ENCODE data around the gene BTF3. TPM values are rescaled to one million over a fixed set of nuclear protein-coding genes. Genes with fewer than 3 reads are reported as not detected.
A peak's percentile ranks its signal among the peaks of the same experiment; 100 is the strongest.

BTF3 gene
- total RNA-seq, 2 donors from 2014 or later, result 147 to 346 TPM

GRCh38 chr5:73496984-73497457 lies 1.2 kb upstream of the BTF3 start:
- 62 to 79% methylated on average over 1 of the region's 1 CpG for WGBS, 2 donors
- Histone ChIP-seq H3K27me3 (no peaks in the 10 kb centered on the region), H3K4me1 (peaks cover 29% of the 10 kb centered on the region), H3K27ac (no peak overlapping the region), H3K4me3 (no peak overlapping the region), H3K36me3 (replicated peaks in 1 of 2; ENCODE audit: insufficient read depth in 1 of 2, low read depth in 2 of 2) (peaks cover 0 to 3% of the 10 kb centered on the region in 2 donors), H3K9me3 (no peaks in the 10 kb centered on the region)
- DNase-seq, result no peak
- ATAC-seq, result no peak
- no peak for TF ChIP-seq POLR2A (IDR thresholded peaks at IDR 0.05)
- peak in 3 of 7 experiments; percentile 2 to 12 (median 6) for TF ChIP-seq CTCF (IDR thresholded peaks at IDR 0.05)
- intact Hi-C loops (cut with DNase I), result no loop called here

- intact Hi-C loops (cut with DNase I), result no loop called here
- no peak for TF ChIP-seq POLR2A (IDR thresholded peaks at IDR 0.05)
- TF ChIP-seq CTCF (IDR thresholded peaks at IDR 0.05), result no peak
- H3K9me3 ChIP-seq, result no peaks in the 10 kb centered on the region
- H3K4me3 ChIP-seq, result peak overlapping the region in 1 of 2 donors; percentile 78
- H3K27ac ChIP-seq, result peak overlapping the region; percentile 73 to 89 (median 86)
- peaks cover 29% of the 10 kb centered on the region for H3K4me1 ChIP-seq
- no peaks in the 10 kb centered on the region for H3K27me3 ChIP-seq
- DNase-seq (no peak), ATAC-seq (no peak)
- peaks cover 3 to 4% of the 10 kb centered on the region in 2 donors for H3K36me3 ChIP-seq (replicated peaks in 1 of 2; ENCODE audit: insufficient read depth in 1 of 2, low read depth in 2 of 2)
- 32 to 44% methylated on average over 16 of the region's 16 CpGs for WGBS, 2 donors
Observed at GRCh38 chr5:73497497-73498056, 665 bp upstream of the BTF3 start.

DNA sequence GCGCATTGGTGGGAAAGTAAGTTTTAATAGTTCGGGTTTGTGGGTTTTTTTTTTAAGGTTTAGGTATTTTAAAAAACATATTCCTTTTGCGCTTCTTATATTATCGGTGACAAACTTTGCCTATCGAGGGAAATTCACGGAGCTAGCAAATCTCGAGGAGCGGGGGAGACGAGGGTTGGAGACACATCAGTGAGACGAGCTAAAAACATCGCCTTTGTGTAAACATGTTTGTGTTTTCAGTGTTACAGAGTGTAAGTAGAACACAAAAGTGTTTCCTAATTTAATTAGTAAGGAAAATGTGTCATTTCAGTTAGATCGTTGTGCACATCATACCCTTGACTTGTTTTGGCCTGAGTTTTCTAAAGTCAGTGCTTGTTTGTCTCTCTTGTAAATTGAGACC lies 945 bp downstream of the BTF3 start:
- H3K9me3 ChIP-seq, result no peaks in the 10 kb centered on the region
- H3K27me3 ChIP-seq, result no peaks in the 10 kb centered on the region
- peak overlapping the region; percentile 78 to 85 for H3K4me3 ChIP-seq
- 6 to 14% methylated on average over 12 of the region's 12 CpGs for WGBS, 2 donors
- peaks cover 14 to 18% of the 10 kb centered on the region in 2 donors for H3K36me3 ChIP-seq (replicated peaks in 1 of 2; ENCODE audit: insufficient read depth in 1 of 2, low read depth in 2 of 2)
- no peak for TF ChIP-seq POLR2A (IDR thresholded peaks at IDR 0.05)
- TF ChIP-seq CTCF (IDR thresholded peaks at IDR 0.05), result no peak
- H3K27ac ChIP-seq, result peak overlapping the region in 3 of 4 donors; percentile 86 to 89 (median 86)
- peaks cover 29% of the 10 kb centered on the region for H3K4me1 ChIP-seq
- no peak for DNase-seq
- intact Hi-C loops (cut with DNase I), result no loop called here
- no peak for ATAC-seq

GRCh38 chr5:73499756-73500155 lies 1.5 kb downstream of the BTF3 start:
- Histone ChIP-seq H3K36me3 (replicated peaks in 1 of 2; ENCODE audit: insufficient read depth in 1 of 2, low read depth in 2 of 2) (peaks cover 14 to 21% of the 10 kb centered on the region in 2 donors), H3K27ac (no peak overlapping the region), H3K4me1 (peaks cover 29% of the 10 kb centered on the region), H3K27me3 (no peaks in the 10 kb centered on the region), H3K9me3 (no peaks in the 10 kb centered on the region), H3K4me3 (no peak overlapping the region)
- intact Hi-C loops (cut with DNase I), result no loop called here
- DNase-seq (no peak), ATAC-seq (no peak)
- no peak for TF ChIP-seq POLR2A (IDR thresholded peaks at IDR 0.05)
- WGBS, 2 donors, result 66 to 81% methylated on average over 2 of the region's 2 CpGs

- H3K27me3 ChIP-seq, result no peaks in the 10 kb centered on the region
- no peaks in the 10 kb centered on the region for H3K9me3 ChIP-seq
- H3K4me3 ChIP-seq, result no peak overlapping the region
- ATAC-seq, result no peak
- 96 to 98% methylated on average over 2 of the region's 2 CpGs for WGBS, 2 donors
- DNase-seq, result no peak
- TF ChIP-seq CTCF (IDR thresholded peaks at IDR 0.05) (no peak), POLR2A (IDR thresholded peaks at IDR 0.05) (no peak)
- H3K36me3 ChIP-seq (replicated peaks in 1 of 2; ENCODE audit: insufficient read depth in 1 of 2, low read depth in 2 of 2), result peaks cover 14 to 24% of the 10 kb centered on the region in 2 donors
- intact Hi-C loops (cut with DNase I), result no loop called here
- H3K27ac ChIP-seq, result no peak overlapping the region
- peaks cover 29% of the 10 kb centered on the region for H3K4me1 ChIP-seq
Observed at GRCh38 chr5:73501406-73501805, 3.2 kb downstream of the BTF3 start.

Data from body of pancreas (tissue), 4 donors.